K562 (cell line): ENCODE results near the gene SCYL1. TPM values are rescaled to one million over a fixed set of nuclear protein-coding genes. Genes with fewer than 3 reads are reported as not detected.

Experiments used
- CHD1 ChIP-seq: fragments of 200-600 bp; sonication (generic); IDR thresholded peaks from one replicate; pipeline ENCODE4 v1.6.1; 2012; ENCODE audit warnings: mild to moderate bottlenecking, moderate library complexity, low read length, inconsistent platforms
- GTF3C2 ChIP-seq: IDR thresholded peaks from 3 replicates; pipeline ENCODE4 v1.6.1; 2011; ENCODE audit warnings: borderline replicate concordance, mild to moderate bottlenecking, moderate library complexity; ENCODE audit not compliant: insufficient read length; ENCODE audit errors: extremely low read depth
- HDAC8 ChIP-seq: fragments of 450-650 bp; IDR thresholded peaks from 2 replicates; pipeline ENCODE4 v1.6.1; 2016; ENCODE audit warnings: mild to moderate bottlenecking, missing genetic modification characterization, moderate library complexity, missing compliant biosample characterization
- NFYB ChIP-seq: IDR thresholded peaks from 2 replicates; pipeline ENCODE4 v1.6.1; 2011; ENCODE audit warnings: mild to moderate bottlenecking, moderate library complexity; ENCODE audit not compliant: insufficient read length; ENCODE audit errors: extremely low read depth
- PPARD ChIP-seq: fragments of 250-450 bp; sonication (Bioruptor Pico); IDR thresholded peaks from 2 replicates; pipeline ENCODE4 v1.8.0; 2022; ENCODE audit warnings: inconsistent platforms, mild to moderate bottlenecking, moderate library complexity
- ZNF318 ChIP-seq, 2 experiments: fragments of 450-650 bp; IDR thresholded peaks; 2 replicates each; pipeline ENCODE4 v1.6.1; 2016; ENCODE audit warnings: mild to moderate bottlenecking in 2 of 2, borderline replicate concordance in 1 of 2, low read depth in 1 of 2, moderate library complexity in 1 of 2
- ZNF561 ChIP-seq: fragments of 450-650 bp; formaldehyde crosslinking; conservative IDR thresholded peaks from 2 replicates; pipeline ENCODE4 v1.4.0; 2020; ENCODE audit warnings: mild to moderate bottlenecking, moderate library complexity
- polyA plus RNA-seq, 8 experiments: library from polyadenylated mRNA; depleted of rRNA in 4 of 8; stranded (reverse) in 5 of 8; unstranded in 3 of 8; fragments of >200 nt; fragmentation: Nextera tagmentation in 2 of 8; fragmentation: Illumina TruSeq in 1 of 8; extraction: Ambion mirVana in 2 of 8; extraction: Trizol in 1 of 8; gene quantifications; 2 replicates each; pipeline versions ENCODE4 v1.2.1 to v1.2.3, GENCODE V29; 2011 to 2014; ENCODE audit warnings: inconsistent platforms in 1 of 8, missing spikeins in 1 of 8
- total RNA-seq, 7 experiments: library from RNA; depleted of rRNA in 6 of 7; stranded (reverse); fragments of >200 nt in 6 of 7; fragmentation: Illumina TruSeq in 2 of 7; extraction: Trizol in 2 of 7; gene quantifications; 2 replicates each; pipeline versions ENCODE4 v1.2.1 to v1.2.3, GENCODE V29; 2011 to 2021; ENCODE audit warnings: low replicate concordance in 1 of 7
- TF ChIP-seq, protein P1 (sequence below): fragments of 200-800 bp; sonication (Bioruptor generic); IDR thresholded peaks from 2 replicates; pipeline ENCODE4 v1.6.1; 2016; ENCODE audit warnings: missing genetic modification characterization, missing compliant biosample characterization

Gene SCYL1
- total and polyA plus RNA-seq, 9 of the 15 experiments (the other 6 are each of a cell fraction or from before 2014, with no cell fraction given) = 1.9 to 145 (median 57.6) TPM

- TF ChIP-seq ZNF318 (IDR thresholded peaks at IDR 0.05; ENCODE audit: borderline replicate concordance in 1 of 2, low read depth in 1 of 2) = no peak
- no peak for TF ChIP-seq ZNF561 (CRISPR knock-in tag)
- peak; percentile 93 for TF ChIP-seq CHD1
- no peak for TF ChIP-seq HDAC8 (tag)
- no peak for TF ChIP-seq PPARD (CRISPR knock-in tag)
- TF ChIP-seq GTF3C2 = no peak
- no peak for TF ChIP-seq NFYB
- TF ChIP-seq, protein P1, sequence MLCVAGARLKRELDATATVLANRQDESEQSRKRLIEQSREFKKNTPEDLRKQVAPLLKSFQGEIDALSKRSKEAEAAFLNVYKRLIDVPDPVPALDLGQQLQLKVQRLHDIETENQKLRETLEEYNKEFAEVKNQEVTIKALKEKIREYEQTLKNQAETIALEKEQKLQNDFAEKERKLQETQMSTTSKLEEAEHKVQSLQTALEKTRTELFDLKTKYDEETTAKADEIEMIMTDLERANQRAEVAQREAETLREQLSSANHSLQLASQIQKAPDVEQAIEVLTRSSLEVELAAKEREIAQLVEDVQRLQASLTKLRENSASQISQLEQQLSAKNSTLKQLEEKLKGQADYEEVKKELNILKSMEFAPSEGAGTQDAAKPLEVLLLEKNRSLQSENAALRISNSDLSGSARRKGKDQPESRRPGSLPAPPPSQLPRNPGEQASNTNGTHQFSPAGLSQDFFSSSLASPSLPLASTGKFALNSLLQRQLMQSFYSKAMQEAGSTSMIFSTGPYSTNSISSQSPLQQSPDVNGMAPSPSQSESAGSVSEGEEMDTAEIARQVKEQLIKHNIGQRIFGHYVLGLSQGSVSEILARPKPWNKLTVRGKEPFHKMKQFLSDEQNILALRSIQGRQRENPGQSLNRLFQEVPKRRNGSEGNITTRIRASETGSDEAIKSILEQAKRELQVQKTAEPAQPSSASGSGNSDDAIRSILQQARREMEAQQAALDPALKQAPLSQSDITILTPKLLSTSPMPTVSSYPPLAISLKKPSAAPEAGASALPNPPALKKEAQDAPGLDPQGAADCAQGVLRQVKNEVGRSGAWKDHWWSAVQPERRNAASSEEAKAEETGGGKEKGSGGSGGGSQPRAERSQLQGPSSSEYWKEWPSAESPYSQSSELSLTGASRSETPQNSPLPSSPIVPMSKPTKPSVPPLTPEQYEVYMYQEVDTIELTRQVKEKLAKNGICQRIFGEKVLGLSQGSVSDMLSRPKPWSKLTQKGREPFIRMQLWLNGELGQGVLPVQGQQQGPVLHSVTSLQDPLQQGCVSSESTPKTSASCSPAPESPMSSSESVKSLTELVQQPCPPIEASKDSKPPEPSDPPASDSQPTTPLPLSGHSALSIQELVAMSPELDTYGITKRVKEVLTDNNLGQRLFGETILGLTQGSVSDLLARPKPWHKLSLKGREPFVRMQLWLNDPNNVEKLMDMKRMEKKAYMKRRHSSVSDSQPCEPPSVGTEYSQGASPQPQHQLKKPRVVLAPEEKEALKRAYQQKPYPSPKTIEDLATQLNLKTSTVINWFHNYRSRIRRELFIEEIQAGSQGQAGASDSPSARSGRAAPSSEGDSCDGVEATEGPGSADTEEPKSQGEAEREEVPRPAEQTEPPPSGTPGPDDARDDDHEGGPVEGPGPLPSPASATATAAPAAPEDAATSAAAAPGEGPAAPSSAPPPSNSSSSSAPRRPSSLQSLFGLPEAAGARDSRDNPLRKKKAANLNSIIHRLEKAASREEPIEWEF = no peak
Observed at GRCh38 chr11:65498042-65498726, 26.7 kb upstream of the SCYL1 start (continued).
